ENCODE results near the gene PHGDH. TPM values are rescaled to one million over a fixed set of nuclear protein-coding genes. Genes with fewer than 3 reads are reported as not detected.

PHGDH gene
- 64.4 to 93.7 TPM (median 77.2 TPM) in 5 replicates for total RNA-seq (2022; extraction: Qiagen RNA extraction)

GRCh38 chr1:119711804-119712341 is at the start of gene PHGDH:
PHGDH (plus strand) TSS chr1:119711934; CDS start chr1:119712023, 89 bp downstream.

GRCh38 chr1:119768778-119769177 is 57.0 kb downstream of the PHGDH start, which contains the start of gene HMGCS2:
HMGCS2 (minus strand) TSS chr1:119768905; CDS start chr1:119768844, 61 bp downstream.

Other genes starting within 250 kb of the PHGDH start
- 0.27 TPM in 1 of 5 replicates, not detected in the others for gene HSD3B1, start 204.7 kb upstream of the PHGDH start, total RNA-seq (2022; extraction: Qiagen RNA extraction)
- gene ZNF697, start 63.7 kb upstream of the PHGDH start, total RNA-seq (2022; extraction: Qiagen RNA extraction), result 1.2 to 1.7 TPM (median 1.5 TPM) in 5 replicates
- not detected in 5 replicates for gene HMGCS2, start 57.0 kb downstream of the PHGDH start, total RNA-seq (2022; extraction: Qiagen RNA extraction)
- gene REG4, start 99.5 kb downstream of the PHGDH start, total RNA-seq (2022; extraction: Qiagen RNA extraction), result not detected in 5 replicates
- not detected in 5 replicates for gene ADAM30, start 184.6 kb downstream of the PHGDH start, total RNA-seq (2022; extraction: Qiagen RNA extraction)

Measured in A549 treated with Mapracorat at 1 μM for 4 hours (cell line).